Erythroblast (primary cell): ENCODE data around the gene SNX25.

Source experiments
- GATA1 ChIP-seq: IDR thresholded peaks from 2 replicates; pipeline ENCODE4 v1.6.1; 2011; ENCODE audit warnings: low read depth, mild to moderate bottlenecking, control low read depth, low read length, moderate library complexity
- POLR2A ChIP-seq: IDR thresholded peaks from 2 replicates; pipeline ENCODE4 v1.6.1; 2011; ENCODE audit warnings: mild to moderate bottlenecking, low read length

GRCh38 chr4:185270885-185271284, 61.5 kb downstream of the SNX25 start:
- TF ChIP-seq POLR2A (no peak), GATA1 (no peak)
